HG03378 (cell line): ENCODE data around the gene SMS.

ENCODE experiments used
- ATAC-seq: cut with Tn5 transposase; IDR thresholded peaks from one replicate; pipeline ENCODE4 v1.9.1; 2021; ENCODE audit warnings: mild to moderate bottlenecking, moderate library complexity; ENCODE audit not compliant: unreplicated experiment

The SMS gene

GRCh38 chrX:21940356-21940829, at the start of gene SMS:
TSS of gene SMS (plus strand) at chrX:21940709. CDS start at chrX:21940825, 116 bp downstream.
- ATAC-seq: peak; percentile 37

GRCh38 chrX:21905313-21905712, 35.2 kb upstream of the SMS start:
- no peak for ATAC-seq

GRCh38 chrX:21905953-21906352, 34.6 kb upstream of the SMS start:
- no peak for ATAC-seq

GRCh38 chrX:21907260-21907659, 33.2 kb upstream of the SMS start:
- ATAC-seq: no peak

GRCh38 chrX:21911481-21911880, 29.0 kb upstream of the SMS start:
- ATAC-seq: no peak

GRCh38 chrX:21912220-21912619, 28.3 kb upstream of the SMS start:
- no peak for ATAC-seq

GRCh38 chrX:21912989-21913388, 27.5 kb upstream of the SMS start:
- ATAC-seq: no peak

- ATAC-seq: no peak
These were observed 14.4 kb upstream of the SMS start for GRCh38 chrX:21926116-21926515.

GRCh38 chrX:21926527-21927278, 13.8 kb upstream of the SMS start:
- peak; percentile 68 for ATAC-seq

GRCh38 chrX:21929209-21929608, 11.3 kb upstream of the SMS start:
- ATAC-seq: no peak

- ATAC-seq: no peak
These were observed 9.5 kb upstream of the SMS start for GRCh38 chrX:21930986-21931385.

- ATAC-seq: no peak
These were observed 8.1 kb upstream of the SMS start for GRCh38 chrX:21932292-21933002.

GRCh38 chrX:21933077-21933476, 7.4 kb upstream of the SMS start:
- ATAC-seq: no peak

- no peak for ATAC-seq
These were observed 6.1 kb upstream of the SMS start for GRCh38 chrX:21934414-21934813.

- ATAC-seq: no peak
These were observed 603 bp upstream of the SMS start for GRCh38 chrX:21939906-21940305.

- no peak for ATAC-seq
These were observed 3.1 kb downstream of the SMS start for GRCh38 chrX:21943460-21944135.

- ATAC-seq: no peak
These were observed 3.7 kb downstream of the SMS start for GRCh38 chrX:21944136-21944615.

GRCh38 chrX:21946925-21947641, 6.6 kb downstream of the SMS start:
- no peak for ATAC-seq

GRCh38 chrX:21947671-21948070, 7.2 kb downstream of the SMS start:
- no peak for ATAC-seq

GRCh38 chrX:21948897-21949578, 8.5 kb downstream of the SMS start:
- ATAC-seq: no peak
